ENCODE measurements around the gene DLX6.

DLX6 gene

GRCh38 chr7:97005183-97006054 is at the start of gene DLX6:
Gene DLX6 (plus strand): TSS chr7:97005553. CDS start chr7:97005978, 425 bp downstream.
- peak; percentile 25 for DNase-seq (ENCODE audit: low spot score)

- no peak for DNase-seq (ENCODE audit: low spot score)
Observed at GRCh38 chr7:96959135-96959534, 46.2 kb upstream of the DLX6 start.

GRCh38 chr7:96962221-96962885 is 43.0 kb upstream of the DLX6 start:
- no peak for DNase-seq (ENCODE audit: low spot score)

GRCh38 chr7:96968981-96969380 is 36.4 kb upstream of the DLX6 start:
- DNase-seq (ENCODE audit: low spot score) = no peak

GRCh38 chr7:96970739-96971138 is 34.6 kb upstream of the DLX6 start:
- no peak for DNase-seq (ENCODE audit: low spot score)

- DNase-seq (ENCODE audit: low spot score) = no peak
Observed at GRCh38 chr7:96973986-96974385, 31.4 kb upstream of the DLX6 start.

GRCh38 chr7:96976106-96976505 is 29.2 kb upstream of the DLX6 start:
- DNase-seq (ENCODE audit: low spot score) = no peak

GRCh38 chr7:96977445-96977844 is 27.9 kb upstream of the DLX6 start:
- DNase-seq (ENCODE audit: low spot score) = no peak

GRCh38 chr7:96979551-96980276 is 25.6 kb upstream of the DLX6 start:
- DNase-seq (ENCODE audit: low spot score) = no peak

GRCh38 chr7:96982586-96982985 is 22.8 kb upstream of the DLX6 start:
- no peak for DNase-seq (ENCODE audit: low spot score)

- no peak for DNase-seq (ENCODE audit: low spot score)
Observed at GRCh38 chr7:96985992-96986391, 19.4 kb upstream of the DLX6 start.

GRCh38 chr7:96986901-96987300 is 18.5 kb upstream of the DLX6 start:
- DNase-seq (ENCODE audit: low spot score) = no peak

- no peak for DNase-seq (ENCODE audit: low spot score)
Observed at GRCh38 chr7:96987719-96988118, 17.6 kb upstream of the DLX6 start.

GRCh38 chr7:96989241-96989858 is 16.0 kb upstream of the DLX6 start:
- DNase-seq (ENCODE audit: low spot score) = no peak

GRCh38 chr7:96989859-96990317 is 15.5 kb upstream of the DLX6 start:
- no peak for DNase-seq (ENCODE audit: low spot score)

GRCh38 chr7:96991546-96992191 is 13.7 kb upstream of the DLX6 start:
- DNase-seq (ENCODE audit: low spot score) = no peak

- no peak for DNase-seq (ENCODE audit: low spot score)
Observed at GRCh38 chr7:96992192-96993005, 13.0 kb upstream of the DLX6 start.

- DNase-seq (ENCODE audit: low spot score) = no peak
Observed at GRCh38 chr7:96993094-96993865, 12.1 kb upstream of the DLX6 start.

GRCh38 chr7:96993980-96994379 is 11.4 kb upstream of the DLX6 start:
- DNase-seq (ENCODE audit: low spot score) = no peak
